ENCODE results near the gene GOLGA6A. TPM values are rescaled to one million over a fixed set of nuclear protein-coding genes. Genes with fewer than 3 reads are reported as not detected.

The GOLGA6A gene
- total and polyA plus RNA-seq, 2 of the 13 experiments (the other 11 are each of a cell fraction or from before 2014, with no cell fraction given) = 0.04 to 0.22 TPM

GRCh38 chr15:74127255-74127953, 45.1 kb upstream of the GOLGA6A start (continued):
- no peak for TF ChIP-seq AKNA (CRISPR knock-in tag; IDR thresholded peaks at IDR 0.05; ENCODE audit: borderline replicate concordance)
- TF ChIP-seq PHF20 (CRISPR knock-in tag; IDR thresholded peaks at IDR 0.05) = no peak
- TF ChIP-seq PTBP1 (IDR thresholded peaks at IDR 0.05; ENCODE audit: low read depth, low read length, poor library complexity, severe bottlenecking) = no peak
- TF ChIP-seq ZNF746 (CRISPR knock-in tag; IDR thresholded peaks at IDR 0.05) = no peak
- no peak for TF ChIP-seq ZNF703 (CRISPR knock-in tag; IDR thresholded peaks at IDR 0.05; ENCODE audit: borderline replicate concordance)
- TF ChIP-seq MATR3 (CRISPR knock-in tag; IDR thresholded peaks at IDR 0.05) = no peak
- TF ChIP-seq ARNT2 (CRISPR knock-in tag; IDR thresholded peaks at IDR 0.05; ENCODE audit: low read depth) = no peak
- no peak for TF ChIP-seq ZNF275 (CRISPR knock-in tag; IDR thresholded peaks at IDR 0.05; ENCODE audit: borderline replicate concordance)
- TF ChIP-seq ZNF230 (CRISPR knock-in tag; IDR thresholded peaks at IDR 0.05) = no peak
- TF ChIP-seq FOXO1 (CRISPR knock-in tag; IDR thresholded peaks at IDR 0.05) = peak; percentile 40; the same call in 1 of the 2 replicates
- no peak for TF ChIP-seq ZFP82 (CRISPR knock-in tag; IDR thresholded peaks at IDR 0.05; ENCODE audit: borderline replicate concordance)
- no peak for TF ChIP-seq POGK (CRISPR knock-in tag; conservative IDR thresholded peaks at IDR 0.05)
- no peak for TF ChIP-seq SNAPC5 (CRISPR knock-in tag; IDR thresholded peaks at IDR 0.05; ENCODE audit: borderline replicate concordance)
- peak; percentile 20; the same call in 1 of the 2 replicates for TF ChIP-seq RXRB (CRISPR knock-in tag; IDR thresholded peaks at IDR 0.05; ENCODE audit: borderline replicate concordance)
- no peak for TF ChIP-seq NR0B2 (CRISPR knock-in tag; IDR thresholded peaks at IDR 0.05)
- TF ChIP-seq CC2D1A (CRISPR knock-in tag; IDR thresholded peaks at IDR 0.05) = no peak

All from HepG2 (cell line).